ENCODE results near the gene SYTL3.

SYTL3 gene

DNA sequence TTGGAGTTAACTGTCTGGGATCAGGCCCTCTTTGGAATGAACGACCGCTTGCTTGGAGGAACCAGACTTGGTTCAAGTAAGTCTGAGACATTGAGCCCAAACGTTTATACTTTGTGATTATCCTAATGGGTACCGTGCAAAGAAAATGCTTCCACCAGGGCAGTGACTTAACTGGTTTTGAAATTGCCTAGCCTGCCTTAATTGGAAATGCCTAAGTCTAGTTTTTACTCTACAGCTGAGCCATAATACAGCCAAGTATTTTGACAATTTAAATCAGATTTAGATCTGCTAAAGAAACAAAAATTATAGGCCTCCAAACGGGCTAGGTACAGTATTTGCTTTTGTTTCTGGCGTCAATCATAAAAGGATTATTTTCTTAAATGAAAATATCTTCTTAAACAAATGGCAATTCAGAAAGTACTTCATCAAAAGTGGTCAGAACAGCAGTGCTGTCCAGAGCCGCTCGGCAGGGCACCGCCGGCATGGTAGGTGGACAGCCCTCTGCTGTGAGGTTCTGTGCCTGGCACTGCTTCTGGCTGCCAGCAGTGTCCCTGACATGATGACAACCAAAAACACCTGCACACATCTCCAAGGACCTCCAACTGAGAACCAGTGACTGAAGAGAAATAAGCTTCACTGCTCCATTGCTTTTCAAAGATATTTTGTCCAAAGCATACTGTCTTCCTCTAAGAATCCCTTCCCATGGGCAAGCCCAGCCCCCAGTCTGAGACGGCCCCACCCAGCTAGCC is 113.8 kb downstream of the SYTL3 start:
- no peak for DNase-seq

DNA sequence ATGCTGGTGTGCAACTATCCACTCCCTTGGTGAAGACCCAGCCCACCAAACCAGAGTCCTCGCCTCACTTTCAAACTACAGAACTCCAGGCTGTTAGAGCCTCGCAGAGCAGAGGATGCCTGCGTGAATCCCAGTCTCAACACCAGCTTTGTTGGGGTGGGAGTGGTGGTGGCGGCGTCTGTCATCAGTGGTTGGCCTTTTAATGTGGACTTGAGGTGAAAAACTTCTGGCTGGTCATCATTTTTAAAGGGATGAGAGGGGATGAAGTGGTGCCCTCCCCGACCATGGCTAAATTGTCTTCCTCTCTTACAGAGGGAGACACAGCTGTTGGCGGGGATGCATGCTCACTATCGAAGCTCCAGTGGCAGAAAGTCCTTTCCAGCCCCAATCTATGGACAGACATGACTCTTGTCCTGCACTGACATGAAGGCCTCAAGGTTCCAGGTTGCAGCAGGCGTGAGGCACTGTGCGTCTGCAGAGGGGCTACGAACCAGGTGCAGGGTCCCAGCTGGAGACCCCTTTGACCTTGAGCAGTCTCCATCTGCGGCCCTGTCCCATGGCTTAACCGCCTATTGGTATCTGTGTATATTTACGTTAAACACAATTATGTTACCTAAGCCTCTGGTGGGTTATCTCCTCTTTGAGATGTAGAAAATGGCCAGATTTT is 114.5 kb downstream of the SYTL3 start:
- DNase-seq: no peak

DNA sequence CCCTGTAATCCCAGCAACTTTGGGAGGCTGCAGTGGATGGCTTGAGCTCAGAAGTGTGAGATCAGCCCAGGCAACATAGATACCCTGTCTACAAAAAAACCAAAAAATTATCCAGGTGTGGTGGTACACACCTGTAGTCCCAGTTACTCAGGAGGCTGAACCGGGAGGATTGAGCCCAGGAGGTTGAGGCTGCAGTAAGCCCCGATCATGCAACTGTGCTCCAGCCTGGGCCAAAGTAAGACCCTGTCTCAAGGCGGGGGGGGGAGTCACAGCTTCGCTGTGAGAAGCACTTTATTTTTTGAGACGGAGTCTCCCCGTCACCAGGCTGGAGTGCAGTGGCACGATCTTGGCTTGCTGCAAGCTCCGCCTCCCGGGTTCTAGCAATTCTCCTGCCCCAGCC is 115.1 kb downstream of the SYTL3 start:
- DNase-seq: no peak

DNA sequence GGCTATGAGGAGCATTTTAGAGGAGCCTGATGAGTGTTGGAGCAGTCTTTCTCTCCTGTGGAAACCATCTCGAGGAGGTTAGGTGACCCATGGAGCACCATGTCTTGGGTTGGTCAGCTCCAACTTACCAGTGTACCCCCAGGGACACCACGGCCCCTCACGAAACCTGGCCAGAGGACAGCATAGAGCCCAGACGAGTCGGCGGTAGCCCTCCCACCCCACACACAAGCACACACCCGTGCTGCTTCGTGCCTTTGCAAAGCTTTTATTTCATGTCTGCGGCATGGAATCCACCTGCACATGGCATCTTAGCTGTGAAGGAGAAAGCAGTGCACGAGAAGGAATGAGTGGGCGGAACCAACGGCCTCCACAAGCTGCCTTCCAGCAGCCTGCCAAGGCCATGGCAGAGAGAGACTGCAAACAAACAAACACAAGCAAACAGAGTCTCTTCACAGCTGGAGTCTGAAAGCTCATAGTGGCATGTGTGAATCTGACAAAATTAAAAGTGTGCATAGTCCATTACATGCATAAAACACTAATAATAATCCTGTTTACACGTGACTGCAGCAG is 115.7 kb downstream of the SYTL3 start:
- DNase-seq: peak in 1 of 2 experiments; percentile 36

DNA sequence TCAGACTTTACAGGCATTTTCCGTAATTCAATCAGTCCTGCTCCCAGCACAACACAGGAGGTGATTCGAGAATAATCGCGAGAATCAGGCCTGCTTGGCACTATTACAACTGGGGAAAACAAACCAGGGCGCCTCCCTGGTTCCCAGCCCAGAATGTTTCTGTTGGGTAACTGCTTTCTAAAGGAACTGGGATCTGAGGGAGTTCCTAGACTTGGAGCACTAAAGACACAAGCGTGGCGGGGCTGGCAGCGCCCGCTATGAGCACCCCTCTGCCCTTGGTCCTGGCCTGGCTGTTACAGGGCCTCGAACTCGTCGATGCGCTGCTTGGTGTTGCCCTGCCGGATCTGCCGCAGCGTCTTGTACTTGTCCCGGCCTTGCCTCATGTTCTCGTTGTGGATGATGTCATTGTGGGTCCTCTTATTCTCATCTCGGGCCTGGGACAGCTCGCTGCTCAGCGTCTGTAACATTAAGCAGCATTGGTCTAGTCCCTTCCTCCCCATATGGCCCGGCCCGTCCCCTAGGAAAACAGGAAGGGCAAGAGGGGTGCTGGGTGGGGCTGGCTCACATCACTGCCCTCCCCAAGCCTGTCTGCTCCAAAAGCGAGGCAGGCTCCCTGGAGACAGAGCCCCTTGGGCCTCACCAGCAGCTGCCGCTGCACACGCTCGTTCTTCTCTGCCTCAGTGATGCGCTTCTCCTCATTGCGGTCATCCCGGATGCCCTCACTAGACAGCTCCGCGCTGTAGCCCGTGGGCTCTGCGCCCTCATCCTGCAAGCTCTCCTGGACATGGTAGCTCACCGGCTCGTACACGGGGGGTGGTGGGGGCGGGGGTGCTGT is 117.0 kb downstream of the SYTL3 start:
- DNase-seq: peak in 1 of 2 experiments; percentile 20

DNA sequence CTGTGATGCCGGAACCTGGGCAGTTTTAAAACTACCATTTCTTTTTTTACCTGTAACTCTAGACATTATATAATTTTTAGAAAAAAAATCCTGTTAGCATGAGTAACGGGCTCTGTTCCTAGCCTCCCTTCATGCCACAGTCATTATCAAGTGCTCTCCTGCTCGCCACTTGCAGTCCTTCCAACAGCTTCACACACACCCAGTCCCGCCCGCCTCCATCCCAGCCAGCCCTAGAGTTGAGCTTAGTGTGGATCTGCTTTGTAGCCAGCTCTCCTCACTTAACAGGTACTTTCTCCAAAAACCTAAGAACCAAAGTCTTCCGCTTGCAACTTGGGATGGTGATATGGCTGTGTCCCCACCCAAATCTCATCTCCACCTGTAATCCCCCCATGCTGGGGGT is 117.9 kb downstream of the SYTL3 start:
- no peak for DNase-seq

DNA sequence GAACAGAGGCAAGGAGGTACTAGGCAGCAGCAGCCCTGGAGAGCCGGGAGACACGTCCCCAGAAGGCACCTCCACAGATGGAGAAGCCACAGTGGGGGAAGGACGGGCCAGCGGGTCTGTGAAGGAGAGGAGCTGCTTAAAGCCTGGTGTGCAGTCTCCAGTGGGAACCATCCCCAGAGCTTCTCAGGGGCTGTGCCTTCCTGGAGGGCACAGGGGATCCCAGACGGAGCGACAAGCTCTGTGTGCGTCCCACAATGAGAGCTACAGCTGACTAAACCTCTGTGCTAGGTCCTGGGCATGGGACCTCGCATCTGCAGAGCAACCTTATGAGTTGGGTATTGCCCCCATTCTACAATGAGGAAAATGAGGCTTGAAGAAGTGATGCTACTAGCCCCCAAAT is 118.6 kb downstream of the SYTL3 start:
- no peak for DNase-seq

DNA sequence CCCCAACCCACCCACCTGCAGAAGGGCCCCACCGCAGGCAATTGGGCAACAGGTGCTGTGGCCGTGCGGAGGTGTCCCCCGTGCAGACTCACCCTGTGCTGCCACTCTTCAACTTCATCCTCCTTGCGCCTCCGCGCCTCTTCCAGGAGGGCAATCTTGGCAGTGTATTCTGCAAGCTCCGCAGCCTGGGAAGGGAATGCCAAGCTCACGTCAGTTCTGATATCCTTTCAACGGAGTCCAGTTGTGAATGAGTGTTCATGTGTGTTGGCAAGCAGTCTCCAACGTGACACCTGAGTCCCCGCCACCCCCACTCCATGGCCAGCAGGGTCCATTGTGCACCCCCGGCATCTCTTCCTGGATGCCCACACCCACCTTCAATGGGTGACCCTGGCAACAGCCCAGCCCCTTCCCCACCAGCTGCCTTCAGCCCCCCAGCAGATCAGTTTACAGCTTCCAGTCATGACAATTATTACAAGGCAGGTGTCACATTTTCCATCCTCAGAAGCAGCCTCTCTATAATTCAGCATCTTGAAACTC is 119.4 kb downstream of the SYTL3 start:
- DNase-seq: peak in 1 of 2 experiments; percentile 42

DNA sequence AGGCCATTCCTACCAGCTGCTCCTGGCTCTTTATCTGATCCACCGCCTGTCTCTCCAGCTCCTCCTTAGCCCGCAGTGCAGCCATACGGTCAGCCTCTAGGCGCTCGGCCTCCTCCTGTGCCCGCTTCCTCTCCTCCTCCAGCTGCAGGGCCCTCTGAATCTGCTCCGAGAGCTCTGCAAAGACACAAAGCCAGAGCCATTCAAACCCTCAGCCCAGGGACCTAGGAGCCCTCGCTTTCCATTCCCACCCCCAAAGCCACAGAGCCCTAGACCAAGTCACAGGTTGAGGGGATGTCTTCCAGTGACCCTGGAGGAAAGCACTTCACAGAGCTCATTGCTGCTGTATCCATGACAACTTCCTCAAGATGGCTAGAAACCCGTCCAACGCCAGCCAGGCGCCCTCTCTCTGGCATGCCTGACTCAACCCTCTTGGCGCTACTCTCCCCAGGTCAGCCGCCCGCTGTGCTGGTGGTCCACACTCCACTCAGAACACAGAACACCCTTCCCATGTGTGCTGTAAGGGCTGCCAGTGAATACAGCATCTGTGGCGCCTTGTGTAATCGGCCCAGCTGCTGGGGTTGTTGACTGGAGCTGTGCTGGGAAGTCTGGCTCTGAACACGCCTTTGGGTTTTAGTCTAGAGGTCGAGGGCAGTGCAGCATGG is 120.0 kb downstream of the SYTL3 start:
- DNase-seq: peak; percentile 63 to 86

DNA sequence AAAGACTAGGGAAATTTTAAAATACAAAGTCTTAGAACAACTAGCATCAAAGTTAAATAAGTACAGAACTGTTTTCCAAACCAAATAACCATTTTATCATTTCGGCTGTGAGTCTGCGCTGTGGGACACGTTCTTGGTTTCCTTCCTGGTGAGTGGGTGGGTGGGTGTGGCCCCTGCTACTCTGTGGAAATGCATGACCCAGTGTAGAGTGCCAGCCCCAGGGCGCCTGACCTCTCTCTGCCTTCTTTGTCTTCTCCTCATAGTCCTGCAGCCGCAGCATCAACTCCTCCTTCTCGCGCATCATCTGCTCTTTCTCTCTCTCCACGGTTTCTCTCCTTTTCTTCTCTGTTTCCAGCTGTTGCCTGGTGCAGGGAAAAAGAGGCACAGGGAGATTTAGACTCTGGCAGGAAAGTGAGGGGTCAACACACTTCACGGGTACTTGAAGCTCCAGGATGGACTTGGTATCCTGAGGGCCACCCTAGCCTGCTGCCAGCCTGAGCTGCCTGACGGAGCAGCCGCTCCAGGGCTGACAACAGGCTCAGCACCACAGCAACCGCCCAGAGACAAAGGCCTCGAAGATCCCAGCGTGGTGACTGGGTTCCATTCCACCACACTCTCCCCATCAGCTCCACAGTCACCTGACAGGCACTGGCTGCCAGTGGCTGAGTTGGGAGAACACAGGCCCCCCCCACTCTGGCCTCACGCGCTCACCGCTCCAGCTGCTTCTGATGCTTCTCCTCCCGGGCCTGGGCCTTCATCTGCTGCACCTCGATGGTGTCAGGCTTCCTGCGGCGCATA is 120.9 kb downstream of the SYTL3 start:
- DNase-seq: no peak

DNA sequence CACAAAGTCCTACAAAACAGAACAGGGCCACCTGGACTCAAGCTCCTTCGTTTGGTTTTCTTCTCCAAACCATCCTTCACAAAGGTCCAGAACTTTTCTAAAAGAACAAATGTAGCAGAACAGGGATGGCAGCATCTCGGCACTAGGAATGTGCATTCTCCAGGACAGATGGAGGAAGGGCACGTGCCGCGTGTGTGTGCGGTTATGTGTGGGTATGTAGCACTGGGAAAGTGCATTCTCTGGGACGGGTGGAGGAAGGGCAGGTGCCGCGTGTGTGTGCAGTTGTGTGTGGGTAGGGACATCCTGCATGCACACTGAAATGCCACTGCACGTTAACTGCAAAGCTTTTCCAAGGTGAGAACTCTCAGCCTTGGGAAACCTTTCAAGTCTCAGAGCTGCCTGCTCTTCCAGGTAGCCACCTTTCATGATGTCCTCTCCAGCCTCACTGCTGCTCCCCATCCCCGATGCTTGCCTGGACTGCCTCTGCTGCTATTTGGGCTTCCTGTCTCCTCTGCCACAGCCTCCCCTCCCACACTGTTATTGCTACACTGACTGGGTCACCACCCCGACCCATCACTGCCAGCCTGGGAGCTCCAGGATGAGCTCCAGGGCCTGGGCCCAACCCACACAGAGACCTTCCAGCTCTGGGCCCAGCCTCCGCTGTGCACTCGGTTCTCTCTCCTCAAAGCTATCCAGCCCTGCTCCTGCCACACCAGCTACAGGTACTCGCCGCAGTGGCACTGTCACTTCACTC is 121.7 kb downstream of the SYTL3 start:
- no peak for DNase-seq

DNA sequence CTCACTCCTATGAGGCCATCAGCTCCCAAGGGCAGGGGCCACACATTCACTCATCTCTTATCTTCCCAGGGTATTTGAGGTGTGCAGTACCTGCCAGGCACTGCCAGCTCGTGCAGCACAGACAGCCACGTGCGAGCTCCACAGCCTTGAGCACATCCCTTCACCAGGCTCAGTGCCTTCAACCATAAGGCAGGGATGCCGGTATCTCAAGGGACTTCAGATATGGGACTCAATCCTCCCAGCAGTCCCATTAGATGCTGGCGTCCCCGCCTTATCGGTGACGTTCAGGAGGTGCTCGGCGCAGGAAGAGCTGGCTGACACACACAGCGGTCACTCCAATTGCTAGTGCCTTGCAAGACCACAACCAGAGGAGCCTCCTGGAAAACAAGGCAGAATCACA is 122.3 kb downstream of the SYTL3 start:
- no peak for DNase-seq

DNA sequence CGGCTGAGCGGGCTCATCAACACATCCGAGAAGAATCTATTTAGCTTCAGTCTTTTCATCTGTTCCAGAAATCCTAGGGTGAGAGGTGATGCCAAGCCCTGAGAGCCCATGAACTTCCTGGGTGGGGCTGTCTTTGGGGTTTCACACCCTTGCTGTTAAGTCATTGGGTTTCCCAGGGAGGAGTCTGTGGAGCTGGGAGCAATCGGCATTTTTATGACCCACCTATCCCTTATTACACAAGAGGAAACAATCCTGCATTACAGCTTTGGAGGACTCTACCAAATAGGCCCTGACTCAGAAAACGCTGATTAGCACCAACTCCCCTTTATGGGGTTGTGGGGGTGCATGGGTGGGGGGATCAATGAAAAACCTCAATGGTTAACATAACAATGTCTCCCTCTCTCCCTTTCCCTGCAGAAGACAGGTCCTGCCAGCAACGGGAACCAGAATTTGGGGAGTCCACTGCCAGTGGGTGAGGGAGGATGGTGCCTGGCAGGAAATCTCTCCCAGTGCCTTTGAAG is 123.1 kb downstream of the SYTL3 start:
- no peak for DNase-seq

DNA sequence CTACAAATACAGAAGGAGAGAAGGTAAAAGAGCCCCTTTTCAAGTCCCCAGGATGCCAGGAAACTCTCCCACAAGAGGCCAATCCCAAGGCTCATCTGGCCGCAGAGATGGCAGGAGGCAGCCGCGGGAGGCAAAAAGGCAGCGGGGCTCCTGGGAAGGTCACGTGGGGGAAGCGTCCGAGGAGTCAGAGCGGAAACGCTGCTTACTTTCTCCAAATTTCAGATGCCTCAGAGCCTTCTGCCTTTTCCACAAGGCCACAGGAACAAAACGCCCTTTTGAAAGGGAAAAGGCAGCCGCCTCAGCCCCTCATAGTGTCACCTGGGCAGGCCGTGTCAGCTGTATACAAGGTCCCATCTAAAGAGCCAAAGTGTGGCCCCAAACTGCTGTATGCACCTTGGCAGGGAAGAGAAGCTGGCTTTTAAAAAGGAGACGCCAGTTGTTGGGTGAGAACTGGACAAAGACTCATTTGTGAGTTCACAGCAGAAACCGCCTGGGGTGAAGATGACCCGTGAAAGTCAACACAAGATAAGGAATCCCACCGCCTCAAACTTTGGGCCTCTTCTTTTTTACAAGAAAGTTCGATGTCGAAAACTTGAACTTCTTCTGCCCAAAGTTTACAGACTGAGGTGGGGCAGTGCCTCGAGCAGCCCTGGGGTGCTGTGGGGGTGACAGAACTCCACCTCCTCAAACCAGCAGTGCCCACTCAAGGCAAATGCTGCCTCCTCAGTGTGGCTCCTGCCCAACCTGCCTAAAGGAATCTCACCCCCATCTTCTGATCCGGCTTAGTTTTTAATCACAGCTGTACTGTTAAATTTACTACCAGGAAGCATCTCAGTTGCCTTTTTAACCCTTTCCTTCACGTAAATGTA is 124.0 kb downstream of the SYTL3 start:
- DNase-seq: no peak

DNA sequence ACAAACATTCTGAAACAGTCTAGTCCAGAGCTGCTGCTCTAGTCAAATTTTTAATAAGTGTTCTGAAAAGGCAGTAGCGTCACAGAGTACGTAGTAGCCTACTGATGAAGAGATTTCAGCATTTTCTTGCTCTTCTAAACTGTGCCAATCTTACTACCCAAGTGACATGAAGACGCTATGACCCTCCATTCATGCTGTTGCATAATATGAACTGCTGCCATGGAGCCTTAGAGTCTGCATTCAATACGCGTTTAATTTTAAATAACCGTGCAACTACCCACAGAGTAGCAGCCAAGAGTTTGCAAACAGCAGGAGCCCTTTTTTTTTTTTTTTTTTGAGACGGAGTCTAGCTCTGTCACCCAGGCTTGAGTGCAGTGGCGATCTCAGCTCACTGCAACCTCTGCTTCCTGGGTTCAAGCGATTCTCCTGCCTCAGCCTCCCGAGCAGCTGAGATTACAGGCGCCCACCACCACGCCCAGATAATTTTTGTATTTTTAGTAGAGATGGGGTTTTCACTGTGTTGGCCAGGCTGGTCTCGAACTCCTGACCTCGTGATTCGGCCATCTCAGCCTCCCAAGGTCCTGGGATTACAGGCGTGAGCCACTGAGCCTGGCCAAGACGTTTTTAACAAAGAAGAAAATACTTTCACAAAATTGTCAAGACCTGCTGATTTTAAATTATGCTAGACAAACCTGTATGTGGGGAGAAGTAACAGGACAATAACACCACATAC is 125.0 kb downstream of the SYTL3 start:
- no peak for DNase-seq

DNA sequence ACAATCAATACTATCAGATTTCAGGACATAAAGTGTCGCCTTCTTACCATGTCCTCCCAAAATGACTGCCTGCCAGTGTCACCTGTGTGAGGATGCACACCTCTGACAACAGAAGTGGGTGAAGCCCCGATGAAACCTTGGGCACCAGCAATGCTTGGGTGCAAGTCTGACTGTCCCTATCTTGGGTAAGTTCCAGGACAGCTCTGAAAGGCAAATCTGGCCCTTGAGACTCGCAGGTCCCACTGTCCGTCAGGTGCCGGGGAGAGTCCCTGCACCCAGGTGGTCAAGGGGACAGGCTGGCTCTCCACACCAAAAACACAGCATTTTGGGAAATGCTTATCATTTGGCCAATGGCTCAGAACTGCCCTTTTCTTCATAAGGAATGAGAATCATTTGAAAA is 126.0 kb downstream of the SYTL3 start:
- no peak for DNase-seq

DNA sequence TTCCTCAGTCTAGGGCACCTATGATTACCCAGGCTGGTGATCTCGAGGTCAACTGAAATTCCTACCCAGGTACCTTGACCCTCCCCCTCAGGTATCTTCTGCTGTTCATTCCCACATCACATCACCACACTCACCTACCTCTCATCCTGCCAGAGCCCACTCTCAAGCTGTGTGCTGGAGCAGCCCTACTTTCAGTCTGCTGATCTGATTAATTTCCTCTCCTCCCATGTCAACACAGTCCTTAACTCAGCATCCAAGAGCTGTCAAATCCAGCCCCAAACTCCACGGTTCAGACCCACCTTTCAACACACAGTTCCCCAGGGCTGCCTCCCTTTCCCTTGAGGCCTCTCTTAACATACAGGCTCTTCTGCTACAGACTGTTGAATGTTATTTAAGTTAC is 126.9 kb downstream of the SYTL3 start:
- DNase-seq: no peak

DNA sequence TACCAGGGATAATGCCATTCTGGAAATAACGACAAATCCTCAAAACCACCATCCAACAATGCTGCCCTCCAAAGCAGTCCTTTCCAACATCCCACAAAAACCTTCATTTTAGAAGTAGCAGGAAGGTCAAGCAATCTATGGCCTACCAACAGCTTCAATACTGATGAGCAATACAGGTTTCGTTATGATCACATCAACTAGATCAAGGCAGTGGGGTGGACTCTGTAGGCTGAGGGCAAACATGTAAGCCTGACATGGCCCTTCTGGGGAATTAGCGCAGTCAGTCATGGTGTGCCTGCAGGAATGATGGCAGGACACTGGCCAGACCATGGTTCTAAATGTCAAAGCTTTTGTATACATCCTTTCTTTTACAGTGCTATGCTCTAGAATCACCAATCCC is 127.7 kb downstream of the SYTL3 start:
- DNase-seq: no peak

DNA sequence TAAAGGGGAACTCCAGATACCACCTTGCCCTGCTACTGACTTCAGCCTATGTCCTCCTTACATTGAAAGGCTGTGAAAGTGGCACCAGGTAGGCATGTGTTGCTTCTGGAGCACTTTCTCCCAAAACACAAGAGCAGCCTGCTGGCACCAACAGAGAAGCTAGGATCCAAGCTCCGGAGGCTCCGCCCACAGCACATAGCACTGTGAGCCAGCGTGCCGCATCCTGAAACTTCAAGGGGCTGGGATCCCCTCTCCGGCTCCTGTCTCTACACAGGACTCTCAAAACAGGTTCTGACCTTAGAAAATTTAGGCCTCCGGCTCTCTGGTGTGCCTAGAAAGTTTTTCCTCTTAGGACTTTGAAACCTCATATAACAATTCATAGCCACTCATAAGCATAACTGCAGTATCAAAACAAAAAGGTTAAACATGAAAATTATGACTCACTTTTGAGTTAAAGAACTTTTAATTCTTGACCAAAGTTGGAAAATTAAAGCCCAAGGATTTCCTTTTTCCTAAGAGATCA is 128.2 kb downstream of the SYTL3 start:
- DNase-seq: no peak

Measured in NCI-H446 (cell line).